Right atrium auricular region (tissue), 2 donors: ENCODE data around the gene CAMTA1. TPM values are rescaled to one million over a fixed set of nuclear protein-coding genes. Genes with fewer than 3 reads are reported as not detected.

Source experiments
- DNase-seq: peaks from one replicate; pipeline ENCODE4 v3.0.0-alpha.2; 2019; ENCODE audit warnings: low spot score
- H3K27ac ChIP-seq, 2 donors: fragments of 200-600 bp; sonication (generic); 1 replicate in 1 of 2; 2 replicates in 1 of 2; pipeline ENCODE4 v1.5.1; 2016 to 2019
- H3K27me3 ChIP-seq, 2 donors: fragments of 200-600 bp; sonication (generic); one replicate each; pipeline versions ENCODE4 v1.5.1 to v1.6.0; 2017 to 2019
- H3K36me3 ChIP-seq: fragments of 200-600 bp; sonication (generic); one replicate; pipeline ENCODE4 v1.5.1; 2016
- H3K4me1 ChIP-seq, 2 donors: fragments of 200-600 bp; sonication (generic); one replicate each; pipeline versions ENCODE4 v1.5.1 to v1.6.0; 2017 to 2019
- H3K4me3 ChIP-seq, 2 donors: fragments of 200-600 bp; sonication (generic); 1 replicate in 1 of 2; 2 replicates in 1 of 2; pipeline ENCODE4 v1.5.1; 2017 to 2019; ENCODE audit warnings: mild to moderate bottlenecking in 1 of 2, moderate library complexity in 1 of 2
- H3K9me3 ChIP-seq, 2 donors: fragments of 200-600 bp; sonication (generic); one replicate each; pipeline ENCODE4 v1.5.1; 2019
- CTCF ChIP-seq, 2 donors: fragments of 200-600 bp; sonication (generic); IDR thresholded peaks; one replicate each; pipeline ENCODE4 v1.5.1; 2019; ENCODE audit warnings: antibody characterized with exemption in 2 of 2
- total RNA-seq, 2 donors: library from RNA; depleted of rRNA; stranded (reverse); fragments of >200 nt; gene quantifications; one replicate each; pipeline ENCODE4 v1.1.0, GENCODE V29; 2016

Gene CAMTA1
- total RNA-seq, 2 donors from 2014 or later, result 132 to 190 TPM

GRCh38 chr1:7382971-7383370 is 597.7 kb downstream of the CAMTA1 start:
- peak; percentile 26 for DNase-seq
- Histone ChIP-seq H3K36me3 (no peaks in the 10 kb centered on the region), H3K4me1 (peaks cover 0 to 20% of the 10 kb centered on the region in 2 donors), H3K9me3 (no peaks in the 10 kb centered on the region), H3K27me3 (no peaks in the 10 kb centered on the region), H3K27ac (no peak overlapping the region), H3K4me3 (no peak overlapping the region)
- no peak for TF ChIP-seq CTCF (IDR thresholded peaks at IDR 0.05)

GRCh38 chr1:7383671-7384520 is 598.6 kb downstream of the CAMTA1 start:
- no peak for TF ChIP-seq CTCF (IDR thresholded peaks at IDR 0.05)
- Histone ChIP-seq H3K27ac (no peak overlapping the region), H3K36me3 (no peaks in the 10 kb centered on the region), H3K4me3 (no peak overlapping the region), H3K9me3 (no peaks in the 10 kb centered on the region), H3K4me1 (peaks cover 0 to 26% of the 10 kb centered on the region in 2 donors), H3K27me3 (no peaks in the 10 kb centered on the region)
- peak; percentile 16 for DNase-seq

GRCh38 chr1:7384679-7385078 is 599.4 kb downstream of the CAMTA1 start:
- Histone ChIP-seq H3K4me3 (no peak overlapping the region), H3K4me1 (peaks cover 0 to 26% of the 10 kb centered on the region in 2 donors), H3K27me3 (no peaks in the 10 kb centered on the region), H3K36me3 (no peaks in the 10 kb centered on the region), H3K9me3 (no peaks in the 10 kb centered on the region), H3K27ac (no peak overlapping the region)
- no peak for DNase-seq
- TF ChIP-seq CTCF (IDR thresholded peaks at IDR 0.05), result no peak

- no peak overlapping the region for H3K4me3 ChIP-seq
- peaks cover 0 to 32% of the 10 kb centered on the region in 2 donors for H3K4me1 ChIP-seq
- H3K27me3 ChIP-seq, result no peaks in the 10 kb centered on the region
- no peaks in the 10 kb centered on the region for H3K9me3 ChIP-seq
- H3K27ac ChIP-seq, result no peak overlapping the region
- peak; percentile 46 for DNase-seq
- H3K36me3 ChIP-seq, result no peaks in the 10 kb centered on the region
- TF ChIP-seq CTCF (IDR thresholded peaks at IDR 0.05), result no peak
Observed at GRCh38 chr1:7385471-7386225, 600.4 kb downstream of the CAMTA1 start.

- Histone ChIP-seq H3K36me3 (no peaks in the 10 kb centered on the region), H3K4me3 (no peak overlapping the region), H3K9me3 (no peaks in the 10 kb centered on the region), H3K27me3 (no peaks in the 10 kb centered on the region), H3K27ac (no peak overlapping the region), H3K4me1 (peaks cover 0 to 32% of the 10 kb centered on the region in 2 donors)
- no peak for TF ChIP-seq CTCF (IDR thresholded peaks at IDR 0.05)
- peak; percentile 43 for DNase-seq
Observed at GRCh38 chr1:7386226-7387052, 601.2 kb downstream of the CAMTA1 start.
